Parathyroid adenoma (tissue), 2 donors: ENCODE data around the gene SAE1.
A peak's percentile ranks its signal among the peaks of the same experiment; 100 is the strongest.

Experiments used
- H2AFZ ChIP-seq: fragments of 300-600 bp; sonication (generic); one replicate; pipeline ENCODE4 v1.7.0; 2017; ENCODE audit warnings: antibody characterized with exemption, mild to moderate bottlenecking
- H3K27ac ChIP-seq: fragments of 300-600 bp; sonication (generic); one replicate; pipeline ENCODE4 v1.7.0; 2017
- H3K27me3 ChIP-seq: fragments of 300-600 bp; sonication (generic); one replicate; pipeline ENCODE4 v1.7.0; 2017; ENCODE audit warnings: low read length; ENCODE audit not compliant: control insufficient read depth, insufficient read depth
- H3K36me3 ChIP-seq: fragments of 300-600 bp; sonication (generic); one replicate; pipeline ENCODE4 v1.7.0; 2017; ENCODE audit warnings: low read length; ENCODE audit not compliant: control insufficient read depth, insufficient read depth
- H3K4me1 ChIP-seq: fragments of 300-600 bp; sonication (generic); one replicate; pipeline ENCODE4 v1.7.0; 2017; ENCODE audit warnings: control low read depth
- H3K4me2 ChIP-seq: fragments of 300-600 bp; sonication (generic); one replicate; pipeline ENCODE4 v1.7.0; 2017; ENCODE audit warnings: low read length
- H3K4me3 ChIP-seq: fragments of 300-600 bp; sonication (generic); one replicate; pipeline ENCODE4 v1.7.0; 2017; ENCODE audit warnings: low read depth, low read length
- H3K79me2 ChIP-seq: fragments of 300-600 bp; sonication (generic); one replicate; pipeline ENCODE4 v1.7.0; 2017; ENCODE audit warnings: control low read depth
- H3K9ac ChIP-seq: fragments of 300-600 bp; sonication (generic); one replicate; pipeline ENCODE4 v1.7.0; 2017; ENCODE audit warnings: mild to moderate bottlenecking
- H3K9me3 ChIP-seq: fragments of 300-600 bp; sonication (generic); one replicate; pipeline ENCODE4 v1.7.0; 2017; ENCODE audit warnings: low read length; ENCODE audit not compliant: control insufficient read depth
- CTCF ChIP-seq: fragments of 300-600 bp; sonication (generic); IDR thresholded peaks from one replicate; pipeline ENCODE4 v1.7.0; 2017; ENCODE audit warnings: antibody characterized with exemption, mild to moderate bottlenecking
- donor health status: primary hyperparathyroidism.

SAE1 gene

GRCh38 chr19:47158367-47158791 lies 27.7 kb downstream of the SAE1 start:
- H3K27me3 ChIP-seq, result no peaks in the 10 kb centered on the region
- peak overlapping the region; percentile 2 for H3K4me2 ChIP-seq
- H3K36me3 ChIP-seq, result no peaks in the 10 kb centered on the region
- no peak overlapping the region for H2AFZ ChIP-seq
- H3K79me2 ChIP-seq, result no peaks in the 10 kb centered on the region
- H3K9me3 ChIP-seq, result no peaks in the 10 kb centered on the region
- H3K4me3 ChIP-seq, result no peak overlapping the region
- no peaks in the 10 kb centered on the region for H3K4me1 ChIP-seq
- no peak for TF ChIP-seq CTCF
- peak overlapping the region; percentile 69 for H3K27ac ChIP-seq
- no peak overlapping the region for H3K9ac ChIP-seq

- H3K4me1 ChIP-seq, result no peaks in the 10 kb centered on the region
- no peak overlapping the region for H3K4me2 ChIP-seq
- no peaks in the 10 kb centered on the region for H3K27me3 ChIP-seq
- H3K4me3 ChIP-seq, result no peak overlapping the region
- TF ChIP-seq CTCF, result no peak
- peak overlapping the region; percentile 69 for H3K27ac ChIP-seq
- no peak overlapping the region for H3K9ac ChIP-seq
- H2AFZ ChIP-seq, result no peak overlapping the region
- H3K9me3 ChIP-seq, result no peaks in the 10 kb centered on the region
- H3K36me3 ChIP-seq, result no peaks in the 10 kb centered on the region
- H3K79me2 ChIP-seq, result no peaks in the 10 kb centered on the region
Observed at GRCh38 chr19:47158879-47159503, 28.4 kb downstream of the SAE1 start.

- H3K27ac ChIP-seq, result no peak overlapping the region
- no peak overlapping the region for H3K4me2 ChIP-seq
- no peaks in the 10 kb centered on the region for H3K4me1 ChIP-seq
- peaks cover 5% of the 10 kb centered on the region for H3K79me2 ChIP-seq
- no peaks in the 10 kb centered on the region for H3K9me3 ChIP-seq
- H3K4me3 ChIP-seq, result no peak overlapping the region
- H2AFZ ChIP-seq, result no peak overlapping the region
- no peaks in the 10 kb centered on the region for H3K36me3 ChIP-seq
- no peak overlapping the region for H3K9ac ChIP-seq
- no peaks in the 10 kb centered on the region for H3K27me3 ChIP-seq
- TF ChIP-seq CTCF, result no peak
Observed at GRCh38 chr19:47161876-47162489, 31.3 kb downstream of the SAE1 start.

- Histone ChIP-seq H3K27me3 (no peaks in the 10 kb centered on the region), H3K9ac (no peak overlapping the region), H3K36me3 (no peaks in the 10 kb centered on the region), H3K9me3 (no peaks in the 10 kb centered on the region), H3K27ac (no peak overlapping the region), H3K4me3 (no peak overlapping the region), H3K79me2 (peaks cover 5% of the 10 kb centered on the region), H2AFZ (no peak overlapping the region), H3K4me1 (peaks cover 2% of the 10 kb centered on the region), H3K4me2 (no peak overlapping the region)
- no peak for TF ChIP-seq CTCF
Observed at GRCh38 chr19:47168065-47168464, 37.4 kb downstream of the SAE1 start.
